Vagina (tissue), 2 donors: ENCODE results near the gene FABP7. TPM values are rescaled to one million over a fixed set of nuclear protein-coding genes. Genes with fewer than 3 reads are reported as not detected.

ENCODE experiments used
- DNase-seq, 2 donors: peaks; one replicate each; pipeline ENCODE4 v3.0.0-alpha.2; 2017; ENCODE audit errors: extremely low spot score in 2 of 2
- H3K27ac ChIP-seq: fragments of 200-600 bp; sonication (generic); one replicate; pipeline ENCODE4 v1.5.1; 2019
- H3K27me3 ChIP-seq: fragments of 200-600 bp; sonication (generic); one replicate; pipeline ENCODE4 v1.5.1; 2019
- H3K36me3 ChIP-seq, 2 donors: fragments of 200-600 bp; sonication (generic); one replicate each; pipeline ENCODE4 v1.5.1; 2017 to 2019
- H3K4me1 ChIP-seq: fragments of 200-600 bp; sonication (generic); one replicate; pipeline ENCODE4 v1.5.1; 2019
- H3K4me3 ChIP-seq, 2 donors: fragments of 200-600 bp; sonication (generic); 1 replicate in 1 of 2; 2 replicates in 1 of 2; pipeline ENCODE4 v1.5.1; 2016 to 2019
- H3K9me3 ChIP-seq: fragments of 200-600 bp; sonication (generic); one replicate; pipeline ENCODE4 v1.5.1; 2019
- CTCF ChIP-seq, 3 experiments: fragments of 450-650 bp in 2 of 3; fragments of 200-600 bp in 1 of 3; sonication (generic) in 1 of 3; IDR thresholded peaks; one replicate each; pipeline ENCODE4 v1.5.1; 2017 to 2019; ENCODE audit warnings: antibody characterized with exemption in 3 of 3, mild to moderate bottlenecking in 2 of 3, moderate library complexity in 2 of 3
- POLR2A ChIP-seq, 2 donors: fragments of 450-650 bp; IDR thresholded peaks; one replicate each; pipeline ENCODE4 v1.6.1; 2017; ENCODE audit warnings: antibody characterized with exemption in 2 of 2, mild to moderate bottlenecking in 2 of 2, moderate library complexity in 2 of 2
- POLR2AphosphoS5 ChIP-seq, 2 donors: sonication (generic); formaldehyde crosslinking; IDR thresholded peaks; one replicate each; pipeline ENCODE4 v1.9.0; 2017; ENCODE audit warnings: antibody characterized with exemption in 2 of 2, mild to moderate bottlenecking in 2 of 2, low read depth in 1 of 2; ENCODE audit not compliant: insufficient read depth in 1 of 2
- intact Hi-C: fragments of 100-400 bp; cut with DNase I; formaldehyde crosslinking; loops from one replicate; pipeline ENCODE4 v1.15.1; 2023
- small RNA-seq: library from RNA; depleted of rRNA; stranded (forward); fragments of <200 nt; gene quantifications from one replicate; pipeline ENCODE3, GENCODE V24; 2016
- total RNA-seq: library from RNA; depleted of rRNA; stranded (reverse); fragments of >200 nt; gene quantifications from one replicate; pipeline ENCODE4 v1.2.3, GENCODE V29; 2016

FABP7 gene
- total RNA-seq, 1 donor from 2014 or later: not detected

- Histone ChIP-seq H3K4me3 (no peak overlapping the region), H3K36me3 (no peaks in the 10 kb centered on the region), H3K27ac (no peak overlapping the region), H3K9me3 (no peaks in the 10 kb centered on the region), H3K27me3 (no peaks in the 10 kb centered on the region), H3K4me1 (no peaks in the 10 kb centered on the region)
- no peak for DNase-seq
- intact Hi-C loops: no loop called here
- TF ChIP-seq POLR2AphosphoS5 (IDR thresholded peaks at IDR 0.05; ENCODE audit: insufficient read depth in 1 of 2, low read depth in 1 of 2) (no peak), POLR2A (IDR thresholded peaks at IDR 0.05) (no peak), CTCF (IDR thresholded peaks at IDR 0.05) (no peak)
Observed at GRCh38 chr6:122829456-122829855, 49.9 kb downstream of the FABP7 start.

- Histone ChIP-seq H3K27ac (no peak overlapping the region), H3K9me3 (no peaks in the 10 kb centered on the region), H3K4me1 (no peaks in the 10 kb centered on the region), H3K36me3 (no peaks in the 10 kb centered on the region), H3K4me3 (no peak overlapping the region), H3K27me3 (no peaks in the 10 kb centered on the region)
- no peak for TF ChIP-seq POLR2AphosphoS5 (IDR thresholded peaks at IDR 0.05; ENCODE audit: insufficient read depth in 1 of 2, low read depth in 1 of 2)
- no peak for TF ChIP-seq CTCF (IDR thresholded peaks at IDR 0.05)
- TF ChIP-seq POLR2A (IDR thresholded peaks at IDR 0.05): no peak
- intact Hi-C loops: loop anchor here (10.0 kb wide), 1 partner anchor 97 kb away; no protein-coding TSS in a partner anchor
- DNase-seq: no peak
Observed at GRCh38 chr6:122831511-122831910, 52.0 kb downstream of the FABP7 start.

GRCh38 chr6:122832459-122832858 lies 52.9 kb downstream of the FABP7 start:
- Histone ChIP-seq H3K9me3 (no peaks in the 10 kb centered on the region), H3K27ac (no peak overlapping the region), H3K4me3 (no peak overlapping the region), H3K36me3 (no peaks in the 10 kb centered on the region), H3K4me1 (no peaks in the 10 kb centered on the region), H3K27me3 (no peaks in the 10 kb centered on the region)
- TF ChIP-seq POLR2A (IDR thresholded peaks at IDR 0.05): no peak
- TF ChIP-seq POLR2AphosphoS5 (IDR thresholded peaks at IDR 0.05; ENCODE audit: insufficient read depth in 1 of 2, low read depth in 1 of 2): no peak
- no peak for TF ChIP-seq CTCF (IDR thresholded peaks at IDR 0.05)
- no peak for DNase-seq
- intact Hi-C loops: loop anchor here (10.0 kb wide), 1 partner anchor 98 kb away; no protein-coding TSS in a partner anchor

GRCh38 chr6:122833021-122833491 lies 53.5 kb downstream of the FABP7 start:
- Histone ChIP-seq H3K4me1 (no peaks in the 10 kb centered on the region), H3K27me3 (no peaks in the 10 kb centered on the region), H3K9me3 (no peaks in the 10 kb centered on the region), H3K4me3 (no peak overlapping the region), H3K27ac (no peak overlapping the region), H3K36me3 (no peaks in the 10 kb centered on the region)
- intact Hi-C loops: loop anchor here (10.0 kb wide), 1 partner anchor 98 kb away; no protein-coding TSS in a partner anchor
- TF ChIP-seq POLR2AphosphoS5 (IDR thresholded peaks at IDR 0.05; ENCODE audit: insufficient read depth in 1 of 2, low read depth in 1 of 2): no peak
- TF ChIP-seq POLR2A (IDR thresholded peaks at IDR 0.05): no peak
- TF ChIP-seq CTCF (IDR thresholded peaks at IDR 0.05): no peak
- no peak for DNase-seq

Small RNAs within 50 kb of the gene (small RNA-seq; reads per million reads assigned to genes)
- not detected for gene RN7SL564P

Other genes starting within 250 kb of the FABP7 start
- gene PKIB, start 169.3 kb upstream of the FABP7 start, total RNA-seq: 2.7 TPM
- gene SMPDL3A, start 9.5 kb downstream of the FABP7 start, total RNA-seq: 44.7 TPM
- 1.5 TPM for gene CLVS2, start 216.5 kb downstream of the FABP7 start, total RNA-seq